GM19023 (cell line): Measurements from ENCODE around the gene PLEKHG4B.
"Not testable (repeated sequence)": the region's sequence is repeated elsewhere in the genome, so short reads cannot be mapped to it uniquely, and the experiment has no call there.

Source experiments
- ATAC-seq: cut with Tn5 transposase; IDR thresholded peaks from one replicate; pipeline ENCODE4 v1.9.1; 2021; ENCODE audit warnings: mild to moderate bottlenecking, moderate library complexity; ENCODE audit not compliant: unreplicated experiment

The PLEKHG4B gene

DNA sequence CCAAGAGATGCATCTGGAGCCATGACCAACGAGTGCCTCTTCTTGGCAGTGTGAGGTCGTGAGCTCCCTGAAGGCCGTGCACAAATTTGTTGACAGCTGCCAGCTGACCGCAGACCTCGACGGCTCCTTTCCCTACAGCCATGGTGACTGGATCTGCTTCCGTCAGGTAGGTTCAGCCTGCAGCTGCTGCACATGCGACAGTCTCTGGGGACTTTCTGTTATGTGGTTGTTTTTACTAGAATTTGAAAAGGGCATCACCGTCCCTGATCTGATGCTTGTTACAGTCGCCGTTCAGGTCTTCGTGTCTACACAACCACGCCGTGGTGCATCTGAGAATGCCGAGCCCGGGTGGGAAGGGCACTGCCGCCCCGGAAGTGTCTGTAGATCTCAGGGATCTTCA is 62.9 kb downstream of the PLEKHG4B start:
- ATAC-seq = no peak

DNA sequence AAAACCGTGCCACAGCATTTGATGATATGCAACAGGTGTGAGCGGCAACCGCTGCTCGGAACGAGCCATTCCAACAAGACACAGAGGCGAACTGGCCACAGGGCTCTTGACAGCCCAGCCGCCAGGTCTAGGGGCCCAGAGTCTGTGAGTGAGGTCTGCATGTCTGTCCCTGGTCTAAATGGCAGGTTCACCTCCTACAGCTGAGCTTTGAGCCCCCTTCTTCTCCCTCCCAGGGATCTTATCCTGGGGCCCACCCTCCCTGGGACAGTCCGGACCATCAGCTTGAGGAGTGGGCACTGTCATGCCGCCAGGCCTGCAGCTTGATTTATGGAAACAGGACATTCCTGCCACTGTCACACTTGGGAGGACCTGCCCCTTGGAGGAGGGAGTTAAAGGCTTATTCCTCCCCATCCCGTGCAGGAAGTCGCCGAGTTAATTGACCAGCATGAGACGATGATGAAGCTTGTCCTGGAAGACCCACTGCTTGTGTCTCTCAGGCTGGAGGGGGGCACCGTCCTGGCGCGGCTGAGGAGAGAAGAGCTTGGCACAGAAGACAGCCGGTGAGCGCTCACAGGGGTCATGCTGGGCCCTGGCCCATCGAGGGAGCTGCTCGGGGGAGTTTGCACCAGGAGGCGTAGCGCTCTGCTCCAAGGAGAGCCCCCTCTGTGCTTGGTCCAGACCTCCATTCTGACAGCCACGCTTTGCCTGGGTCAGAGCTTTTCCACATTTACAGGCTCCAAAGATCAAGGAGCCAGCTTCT is 63.9 kb downstream of the PLEKHG4B start:
- ATAC-seq = no peak

DNA sequence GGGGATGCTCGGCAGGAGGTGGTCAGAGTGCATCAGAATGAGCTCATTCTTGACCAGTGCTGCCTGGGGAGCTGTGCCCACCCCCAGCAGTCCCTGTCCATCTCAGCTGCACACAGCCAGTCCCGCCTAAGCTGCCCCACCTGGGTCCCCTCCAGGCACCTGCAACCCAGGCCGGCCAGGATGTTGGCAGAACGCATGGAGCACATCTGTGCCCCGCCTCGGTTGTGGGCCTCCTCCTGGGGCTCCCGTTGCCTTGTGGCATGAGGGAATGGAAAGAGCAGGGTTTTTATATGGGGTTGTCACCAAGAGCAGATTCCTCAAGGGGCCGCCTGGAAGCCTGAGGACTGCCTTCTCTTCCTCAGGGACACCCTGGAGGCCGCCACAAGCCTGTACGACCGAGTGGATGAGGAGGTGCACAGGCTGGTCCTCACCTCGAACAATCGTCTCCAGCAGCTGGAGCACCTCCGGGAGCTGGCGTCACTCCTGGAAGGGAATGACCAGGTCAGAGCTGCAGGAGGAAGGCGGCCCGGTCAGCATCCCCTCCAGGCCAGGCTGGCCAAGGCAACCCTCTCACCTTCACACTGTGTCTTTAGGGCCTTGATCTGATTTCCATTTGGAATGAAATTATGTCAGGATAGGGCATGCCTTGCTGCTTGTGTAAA is 64.6 kb downstream of the PLEKHG4B start:
- no peak for ATAC-seq

DNA sequence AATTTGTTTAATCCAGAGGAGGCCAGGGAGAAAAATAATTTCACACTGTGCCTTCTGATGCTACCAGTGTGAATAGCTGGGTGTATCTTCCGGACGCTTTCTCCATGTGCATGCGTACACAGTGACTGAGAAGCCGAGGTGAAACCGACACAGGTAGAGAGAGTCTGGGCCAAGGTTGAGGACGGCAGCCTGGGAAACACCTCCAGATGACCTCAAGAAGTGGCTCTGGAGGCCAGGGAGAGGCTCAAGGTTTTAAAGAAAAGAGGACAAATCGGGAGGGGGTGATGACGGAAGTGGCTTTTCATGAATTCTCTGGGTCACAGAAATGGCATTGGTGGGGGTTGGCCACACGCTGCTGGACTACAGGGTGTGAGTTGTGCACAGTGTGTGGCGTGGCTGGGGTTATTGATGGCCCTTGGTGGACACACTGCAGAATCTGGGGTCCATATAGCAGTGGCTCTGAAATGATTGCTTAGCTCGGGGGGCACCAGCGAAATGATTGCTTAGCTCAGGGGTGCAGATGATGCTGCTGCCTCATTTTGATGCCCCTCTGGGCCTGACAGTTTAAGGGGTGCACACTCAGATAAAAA is 65.3 kb downstream of the PLEKHG4B start:
- ATAC-seq = no peak

DNA sequence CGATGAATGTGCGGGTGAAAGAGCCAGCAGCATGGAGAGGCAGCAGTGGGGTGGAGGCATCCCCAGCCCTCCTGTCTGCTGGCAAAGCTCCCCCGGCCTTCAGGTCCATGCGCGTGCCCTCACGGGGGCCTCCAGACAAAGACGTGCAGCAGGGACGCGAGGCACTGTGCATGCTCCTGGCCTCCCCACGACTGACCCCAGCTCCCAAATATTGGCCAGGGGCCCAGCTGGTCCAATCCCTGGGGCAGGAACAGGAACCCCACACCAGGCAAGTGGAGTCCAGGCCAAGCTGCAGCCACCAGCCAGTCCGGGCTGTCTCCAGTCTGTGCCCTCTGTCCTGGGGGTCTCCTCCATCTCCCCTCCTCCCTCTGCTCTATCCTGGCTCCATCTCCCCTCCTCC is 65.8 kb downstream of the PLEKHG4B start:
- no peak for ATAC-seq

DNA sequence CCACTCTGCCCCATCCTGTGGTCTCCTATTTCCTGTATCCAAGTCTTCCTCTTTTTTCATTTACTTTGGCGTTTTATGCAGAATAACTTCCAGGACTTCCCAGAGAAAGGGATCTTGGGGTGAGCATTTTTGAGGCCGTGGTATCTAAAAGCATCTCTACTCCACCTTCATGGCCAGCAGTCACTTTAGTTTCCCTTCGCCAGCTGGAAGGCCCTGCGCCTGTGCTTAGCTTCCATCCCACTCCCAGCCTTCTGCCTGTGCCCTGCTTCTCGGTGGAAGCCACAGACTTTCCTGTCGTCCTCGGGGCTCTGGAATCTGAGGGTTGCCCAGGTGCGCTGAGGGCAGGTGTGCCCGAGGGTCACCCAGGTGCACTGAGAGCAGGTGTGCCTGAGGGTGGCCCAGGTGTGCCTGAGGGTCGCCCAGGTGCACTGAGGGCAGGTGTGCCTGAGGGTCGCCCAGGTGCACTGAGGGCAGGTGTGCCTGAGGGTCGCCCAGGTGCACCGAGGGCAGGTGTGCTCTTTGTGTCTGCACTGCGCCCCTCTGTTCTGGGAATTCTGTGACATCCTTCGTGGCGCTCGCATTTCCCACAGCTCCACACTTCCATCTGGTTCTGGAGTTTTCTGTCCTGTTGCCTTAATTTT is 67.0 kb downstream of the PLEKHG4B start:
- no peak for ATAC-seq

DNA sequence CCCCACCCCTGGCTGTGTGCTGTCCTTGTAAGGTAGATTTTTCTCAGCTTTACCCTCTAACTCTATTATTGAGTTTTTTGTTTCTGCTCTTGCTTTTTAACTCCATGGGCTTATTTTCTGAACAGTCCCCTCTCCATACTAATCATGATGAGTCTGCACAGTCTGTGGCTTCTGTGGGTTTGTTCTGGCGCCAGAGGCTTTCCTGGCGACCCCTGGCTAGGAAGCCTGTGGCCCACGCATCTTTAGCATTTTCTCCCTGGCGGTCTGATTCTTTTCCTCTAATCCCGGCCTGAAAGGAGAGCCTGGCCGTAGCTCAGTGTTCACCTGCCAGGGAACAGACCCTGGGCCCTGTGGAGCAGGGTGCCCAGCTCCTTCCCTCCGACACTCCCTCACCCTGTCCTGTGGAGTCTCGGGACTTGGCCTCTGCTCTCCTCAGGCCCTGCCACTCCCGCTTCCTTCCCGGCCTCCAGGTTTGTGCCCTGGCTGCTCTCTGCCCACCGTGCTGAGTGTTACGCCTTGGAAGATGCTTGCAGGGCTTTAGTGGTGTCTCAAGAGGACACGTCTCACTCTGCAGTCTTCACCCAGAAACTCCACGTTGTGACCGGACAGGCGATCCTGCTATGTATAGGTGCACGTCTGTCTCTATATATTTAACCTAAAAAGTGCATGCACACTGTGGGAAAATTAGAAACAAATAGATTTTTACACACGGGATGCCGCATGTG is 67.6 kb downstream of the PLEKHG4B start:
- no peak for ATAC-seq

DNA sequence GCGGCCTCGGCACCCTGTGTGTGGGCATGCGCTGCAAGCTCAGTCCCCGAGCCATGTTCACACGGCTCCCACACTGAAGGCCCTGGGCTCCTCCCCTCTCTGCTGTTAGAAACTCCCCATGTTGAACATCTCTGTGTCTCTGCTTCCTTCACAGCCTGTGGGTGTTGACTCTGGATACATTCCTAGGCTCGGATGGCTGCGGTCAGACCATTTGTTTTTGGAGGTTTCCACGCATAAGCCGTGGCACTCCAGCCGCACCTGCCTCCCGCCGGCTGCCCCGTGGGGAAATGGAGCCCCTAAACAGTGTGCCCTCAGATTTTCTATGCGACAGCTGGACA is 68.2 kb downstream of the PLEKHG4B start:
- ATAC-seq = no peak

DNA sequence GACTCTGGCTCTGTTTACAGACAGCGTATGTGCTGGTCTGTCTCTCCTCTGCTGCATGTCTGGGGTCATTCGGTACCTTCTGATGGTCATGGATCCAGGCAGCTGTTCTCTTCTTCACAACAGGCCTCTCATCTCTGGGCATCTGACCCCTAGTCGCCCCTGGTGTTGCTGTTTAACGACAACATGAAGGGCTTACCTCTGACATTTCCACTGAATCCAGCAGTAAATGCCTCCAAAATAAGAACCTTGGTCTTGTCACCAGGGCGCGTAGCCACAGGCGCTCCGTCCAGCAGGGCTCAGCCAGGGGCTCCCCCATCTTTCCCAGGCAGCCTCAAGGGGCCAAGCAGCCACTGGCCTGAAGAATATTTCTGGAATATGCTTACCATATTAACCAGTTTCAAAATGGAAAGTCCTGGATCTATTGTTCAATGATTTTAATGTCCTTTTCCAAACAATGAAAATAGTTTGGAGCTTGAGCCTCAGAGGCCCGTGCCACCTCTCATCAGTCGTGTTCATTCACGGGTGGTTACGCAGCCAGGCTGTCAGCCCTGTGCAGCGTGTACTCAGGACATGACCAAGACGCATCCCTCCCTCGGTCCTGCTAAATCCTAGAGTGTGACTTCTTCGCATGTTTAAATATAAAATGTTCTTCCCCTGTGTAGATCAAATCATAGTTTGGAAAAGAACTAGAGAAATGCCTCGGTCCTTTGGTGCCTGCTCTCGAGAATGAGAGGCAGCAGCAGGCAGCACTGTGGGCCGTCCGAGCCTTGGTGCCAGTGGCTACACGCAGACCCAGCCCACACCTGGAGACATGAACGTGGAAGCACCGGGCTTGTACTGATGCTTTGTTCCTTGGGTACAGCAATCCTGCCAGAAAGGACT is 69.2 kb downstream of the PLEKHG4B start:
- no peak for ATAC-seq

DNA sequence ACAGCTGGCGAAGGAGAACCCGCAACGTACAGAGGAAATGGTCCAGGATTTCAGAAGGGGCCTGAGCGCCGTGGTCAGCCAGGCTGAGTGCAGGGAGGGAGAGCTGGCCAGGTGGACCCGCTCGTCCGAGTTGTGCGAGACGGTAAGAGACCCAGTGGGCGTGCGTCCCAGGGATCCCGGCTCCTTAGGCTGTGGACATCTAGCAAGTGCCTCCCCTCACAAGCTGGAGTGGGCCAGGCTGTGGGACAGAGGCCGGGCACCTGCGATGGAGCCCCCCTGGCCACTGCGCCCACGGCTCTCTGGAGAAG is 69.8 kb downstream of the PLEKHG4B start:
- ATAC-seq = no peak

DNA sequence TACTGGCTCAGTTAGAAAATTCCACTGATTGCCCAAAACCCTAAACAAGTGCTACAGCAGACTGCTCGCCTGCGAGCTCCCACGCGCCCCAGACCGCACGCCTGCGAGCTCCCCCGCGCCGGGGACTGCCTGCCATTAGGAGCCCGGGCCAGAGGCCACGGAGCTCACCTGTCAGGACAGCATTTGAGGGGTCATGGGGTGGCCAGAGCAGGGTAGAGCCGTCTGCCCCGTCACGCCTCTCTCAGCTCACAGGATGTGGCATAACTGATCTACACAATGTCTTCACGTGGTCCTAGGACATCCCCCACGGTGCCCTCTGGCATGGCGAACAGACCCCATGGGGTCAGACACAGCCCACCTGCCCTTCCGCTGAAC is 70.2 kb downstream of the PLEKHG4B start:
- ATAC-seq = no peak

DNA sequence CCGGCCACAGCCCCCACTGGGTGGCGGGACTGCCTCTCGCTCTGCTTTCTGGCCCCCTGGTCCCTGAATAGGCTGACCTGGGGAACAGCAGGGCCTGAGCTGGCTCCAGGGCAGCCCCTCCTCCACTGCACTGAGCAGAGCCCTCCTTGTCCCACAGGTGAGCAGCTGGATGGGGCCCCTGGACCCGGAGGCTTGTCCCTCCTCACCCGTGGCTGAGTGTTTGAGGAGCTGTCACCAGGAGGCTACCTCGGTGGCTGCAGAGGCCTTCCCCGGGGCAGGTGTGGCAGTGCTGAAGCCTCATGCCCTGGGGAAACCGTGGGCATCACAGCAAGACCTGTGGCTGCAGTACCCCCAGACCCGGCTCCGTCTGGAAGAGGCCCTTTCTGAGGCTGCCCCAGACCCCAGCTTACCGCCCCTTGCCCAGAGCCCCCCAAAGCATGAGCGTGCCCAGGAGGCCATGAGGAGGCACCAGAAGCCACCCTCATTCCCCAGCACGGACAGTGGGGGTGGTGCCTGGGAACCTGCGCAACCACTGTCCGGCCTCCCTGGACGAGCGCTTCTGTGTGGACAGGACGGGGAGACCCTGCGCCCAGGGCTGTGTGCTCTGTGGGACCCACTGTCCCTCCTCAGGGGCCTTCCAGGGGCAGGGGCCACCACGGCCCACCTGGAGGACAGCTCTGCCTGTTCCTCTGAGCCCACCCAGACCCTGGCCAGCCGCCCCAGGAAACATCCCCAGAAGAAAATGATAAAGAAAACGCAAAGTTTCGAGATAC is 70.8 kb downstream of the PLEKHG4B start:
- no peak for ATAC-seq

DNA sequence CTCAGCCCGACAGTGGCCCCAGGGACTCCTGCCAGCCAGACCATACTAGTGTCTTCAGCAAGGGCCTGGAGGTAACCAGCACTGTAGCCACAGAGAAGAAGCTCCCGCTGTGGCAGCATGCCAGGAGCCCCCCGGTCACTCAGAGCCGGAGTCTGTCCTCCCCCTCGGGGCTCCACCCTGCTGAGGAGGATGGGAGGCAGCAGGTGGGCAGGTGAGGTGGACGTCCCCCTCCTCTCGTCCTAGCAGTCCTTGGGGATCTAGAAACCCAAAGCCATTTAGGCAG is 71.3 kb downstream of the PLEKHG4B start:
- no peak for ATAC-seq

DNA sequence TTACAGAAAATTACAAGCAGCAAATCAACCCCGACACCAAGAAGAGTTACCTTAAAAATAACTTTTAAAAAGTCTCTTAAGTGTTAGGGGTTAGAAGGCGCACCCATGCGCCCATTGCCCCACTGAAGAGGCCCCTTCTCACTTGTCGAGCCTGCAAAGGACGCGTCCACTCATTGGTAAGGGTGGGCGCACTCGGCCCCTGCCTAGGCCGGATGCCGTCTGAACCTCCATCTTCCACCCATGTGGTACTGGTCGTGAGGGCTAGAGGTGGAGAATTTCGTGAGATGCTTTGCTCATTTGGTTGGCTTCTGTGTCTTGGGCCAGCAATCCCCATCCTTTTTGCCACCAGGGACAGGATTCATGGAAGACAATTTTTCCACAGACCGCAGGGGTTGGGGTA is 71.9 kb downstream of the PLEKHG4B start:
- no peak for ATAC-seq

DNA sequence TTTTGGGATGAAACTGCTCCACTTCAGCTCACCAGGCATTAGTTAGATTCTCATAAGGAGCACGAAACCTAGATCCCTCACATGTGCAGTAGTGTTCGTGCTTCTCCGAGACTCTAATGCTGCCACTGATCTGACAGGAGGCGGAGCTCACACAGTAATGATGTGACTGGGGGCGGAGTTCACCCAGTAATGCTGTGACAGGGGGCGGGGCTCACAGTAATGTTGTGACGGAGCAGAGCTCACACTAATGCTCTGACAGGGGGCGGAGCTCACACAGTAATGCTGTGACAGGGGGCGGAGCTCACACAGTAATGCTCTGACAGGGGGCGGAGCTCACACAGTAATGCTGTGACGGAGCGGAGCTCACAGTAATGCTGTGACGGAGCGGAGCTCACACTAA is 72.3 kb downstream of the PLEKHG4B start:
- ATAC-seq = no peak

DNA sequence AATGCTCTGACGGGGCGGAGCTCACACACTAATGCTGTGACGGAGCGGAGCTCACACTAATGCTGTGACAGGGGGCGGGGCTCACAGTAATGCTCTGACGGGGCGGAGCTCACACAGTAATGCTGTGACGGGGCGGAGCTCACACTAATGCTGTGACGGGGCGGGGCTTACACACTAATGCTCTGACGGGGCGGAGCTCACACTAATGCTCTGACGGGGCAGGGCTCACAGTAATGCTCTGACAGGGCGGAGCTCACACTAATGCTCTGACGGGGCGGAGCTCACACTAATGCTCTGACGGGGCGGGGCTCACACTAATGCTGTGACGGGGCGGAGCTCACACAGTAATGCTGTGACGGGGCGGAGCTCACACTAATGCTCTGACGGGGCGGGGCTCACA is 72.8 kb downstream of the PLEKHG4B start:
- ATAC-seq = not testable (repeated sequence)

DNA sequence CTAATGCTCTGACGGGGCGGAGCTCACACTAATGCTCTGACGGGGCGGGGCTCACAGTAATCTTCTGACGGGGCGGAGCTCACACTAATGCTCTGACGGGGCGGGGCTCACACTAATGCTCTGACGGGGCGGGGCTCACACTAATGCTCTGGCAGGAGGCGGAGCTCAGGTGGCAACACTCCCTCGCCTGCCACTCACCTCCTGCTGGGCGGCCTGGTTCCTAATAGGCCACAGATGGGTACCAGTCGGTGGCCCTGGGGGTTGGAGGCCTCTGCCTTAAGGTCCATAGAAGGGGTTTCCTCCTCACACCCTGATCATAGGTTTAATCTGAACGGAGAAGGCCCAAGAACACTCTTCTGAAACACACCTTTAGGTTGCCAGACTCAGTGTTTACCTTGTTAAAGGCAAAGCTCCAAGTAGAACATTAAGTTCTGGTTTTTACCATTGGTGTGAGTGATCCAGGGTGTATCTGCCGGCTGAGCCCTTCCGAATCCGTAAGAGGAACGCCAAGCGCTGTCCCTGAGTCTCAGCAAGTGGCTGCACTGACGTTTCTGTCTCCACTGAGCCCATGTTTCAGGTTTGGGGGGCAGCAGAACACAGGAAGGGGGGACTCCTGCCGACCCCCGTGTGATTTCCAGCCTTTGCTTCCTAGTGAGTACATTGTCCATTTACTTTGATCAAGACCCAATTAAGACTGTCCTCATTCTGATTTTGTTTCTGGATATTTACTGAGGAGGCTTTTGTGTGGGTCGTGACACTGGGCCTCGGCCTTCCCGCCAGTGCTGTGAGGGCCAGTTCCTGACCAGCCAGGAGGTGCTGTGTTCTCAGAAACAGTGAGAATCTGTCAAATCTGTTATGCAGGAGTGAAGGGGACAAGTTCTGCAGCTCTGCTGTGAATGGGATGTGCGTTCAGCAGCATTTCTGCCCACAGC is 74.7 kb downstream of the PLEKHG4B start:
- ATAC-seq = no peak

DNA sequence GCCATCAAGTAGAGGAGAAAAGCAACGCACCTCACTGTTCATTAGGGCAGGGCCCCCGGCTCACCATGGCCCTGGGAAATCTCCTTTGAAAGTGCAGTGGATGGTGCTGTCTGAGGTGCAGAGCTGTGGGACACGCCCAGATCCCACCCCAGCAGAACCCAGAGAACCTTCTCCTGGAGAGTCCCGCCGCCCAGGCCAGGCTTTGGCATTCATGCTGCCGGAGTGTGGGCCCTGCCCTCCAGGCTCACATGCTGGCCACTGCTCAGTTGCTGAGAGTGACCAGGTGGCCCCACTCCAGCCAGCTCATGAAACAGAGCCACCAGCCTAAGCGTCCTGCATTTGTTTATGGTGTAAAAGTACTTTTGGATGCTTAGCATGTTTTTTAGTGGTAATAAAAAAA is 75.5 kb downstream of the PLEKHG4B start:
- ATAC-seq = no peak
